Cardiac muscle cell (in vitro differentiated cells and primary cell): Measurements from ENCODE around the gene EIF4G3. TPM values are rescaled to one million over a fixed set of nuclear protein-coding genes. Genes with fewer than 3 reads are reported as not detected.

ENCODE experiments used
- DNase-seq, 2 donors: peaks; one replicate each; pipeline versions ENCODE4 v3.0.0 to v3.0.0-alpha.2; 2010 to 2017; ENCODE audit warnings: low read depth in 1 of 2, low spot score in 1 of 2
- H3K27ac ChIP-seq: fragments of 200-600 bp; sonication (generic); 2 replicates; pipeline ENCODE4 v1.5.1; 2016
- H3K27me3 ChIP-seq: fragments of 200-600 bp; sonication (generic); 2 replicates; pipeline ENCODE4 v1.6.0; 2016; ENCODE audit warnings: control low read depth
- H3K36me3 ChIP-seq: fragments of 200-600 bp; sonication (generic); 2 replicates; pipeline ENCODE4 v1.5.1; 2016; ENCODE audit warnings: control low read depth
- H3K4me1 ChIP-seq: fragments of 200-600 bp; sonication (generic); 2 replicates; pipeline ENCODE4 v1.8.1; 2017; ENCODE audit warnings: low read depth, mild to moderate bottlenecking, mixed run types
- H3K4me3 ChIP-seq: fragments of 200-600 bp; sonication (generic); 2 replicates; pipeline ENCODE4 v1.5.1; 2016; ENCODE audit warnings: mild to moderate bottlenecking
- H3K9me3 ChIP-seq: fragments of 200-600 bp; sonication (generic); 2 replicates; pipeline ENCODE4 v1.5.1; 2017; ENCODE audit warnings: low read depth, mild to moderate bottlenecking, control low read depth
- CTCF ChIP-seq: IDR thresholded peaks from 2 replicates; pipeline ENCODE4 v1.5.1; 2012; ENCODE audit warnings: low read depth, mild to moderate bottlenecking, low read length
- polyA plus RNA-seq: library from polyadenylated mRNA; unstranded; fragments of >200 nt; fragmentation: Nextera tagmentation; extraction: Ambion mirVana; gene quantifications from 2 replicates; pipeline ENCODE4 v1.2.1, GENCODE V29; 2016
- total RNA-seq: library from RNA; depleted of rRNA; stranded (reverse); fragments of >200 nt; gene quantifications from 2 replicates; pipeline ENCODE4 v1.2.3, GENCODE V29; 2016

The EIF4G3 gene
- total and polyA plus RNA-seq, 2 experiments from 2014 or later, result 37.8 to 55.3 TPM

- no peaks in the 10 kb centered on the region for H3K9me3 ChIP-seq
- H3K36me3 ChIP-seq, result no peaks in the 10 kb centered on the region
- no peak overlapping the region for H3K27ac ChIP-seq
- no peaks in the 10 kb centered on the region for H3K4me1 ChIP-seq
- no peak for TF ChIP-seq CTCF
- H3K27me3 ChIP-seq, result no peaks in the 10 kb centered on the region
- DNase-seq, result no peak
- no peak overlapping the region for H3K4me3 ChIP-seq
These were observed 18.8 kb downstream of the EIF4G3 start for GRCh38 chr1:21157868-21158267.

GRCh38 chr1:21157054-21157453 lies 19.6 kb downstream of the EIF4G3 start:
- Histone ChIP-seq H3K36me3 (no peaks in the 10 kb centered on the region), H3K9me3 (no peaks in the 10 kb centered on the region), H3K4me1 (no peaks in the 10 kb centered on the region), H3K27me3 (no peaks in the 10 kb centered on the region), H3K27ac (no peak overlapping the region), H3K4me3 (no peak overlapping the region)
- DNase-seq, result no peak
- TF ChIP-seq CTCF, result no peak

GRCh38 chr1:21156019-21156418 lies 20.7 kb downstream of the EIF4G3 start:
- no peak for TF ChIP-seq CTCF
- no peak overlapping the region for H3K4me3 ChIP-seq
- H3K27me3 ChIP-seq, result no peaks in the 10 kb centered on the region
- H3K36me3 ChIP-seq, result no peaks in the 10 kb centered on the region
- H3K27ac ChIP-seq, result no peak overlapping the region
- no peaks in the 10 kb centered on the region for H3K4me1 ChIP-seq
- H3K9me3 ChIP-seq, result no peaks in the 10 kb centered on the region
- DNase-seq, result no peak

GRCh38 chr1:21154717-21155116 lies 22.0 kb downstream of the EIF4G3 start:
- H3K27ac ChIP-seq, result no peak overlapping the region
- no peaks in the 10 kb centered on the region for H3K9me3 ChIP-seq
- H3K27me3 ChIP-seq, result no peaks in the 10 kb centered on the region
- peaks cover 5% of the 10 kb centered on the region for H3K4me1 ChIP-seq
- H3K36me3 ChIP-seq, result no peaks in the 10 kb centered on the region
- no peak for TF ChIP-seq CTCF
- DNase-seq, result no peak
- no peak overlapping the region for H3K4me3 ChIP-seq

- Histone ChIP-seq H3K4me1 (peaks cover 8% of the 10 kb centered on the region), H3K27ac (peak overlapping the region; percentile 36), H3K9me3 (no peaks in the 10 kb centered on the region), H3K36me3 (no peaks in the 10 kb centered on the region), H3K27me3 (no peaks in the 10 kb centered on the region), H3K4me3 (no peak overlapping the region)
- no peak for TF ChIP-seq CTCF
- DNase-seq, result no peak
These were observed 23.3 kb downstream of the EIF4G3 start for GRCh38 chr1:21153388-21153787.
